HG02798 (cell line): ENCODE results near the gene MAS1.

Experiments
- ATAC-seq: cut with Tn5 transposase; IDR thresholded peaks from one replicate; pipeline ENCODE4 v1.9.1; 2021; ENCODE audit warnings: mild to moderate bottlenecking; ENCODE audit not compliant: unreplicated experiment, poor library complexity

The MAS1 gene

GRCh38 chr6:159878341-159878740, 12.4 kb upstream of the MAS1 start:
- no peak for ATAC-seq

GRCh38 chr6:159879856-159880255, 10.9 kb upstream of the MAS1 start:
- ATAC-seq, result no peak

GRCh38 chr6:159880412-159880975, 10.3 kb upstream of the MAS1 start:
- ATAC-seq, result no peak

GRCh38 chr6:159884720-159885119, 6.1 kb upstream of the MAS1 start:
- no peak for ATAC-seq

GRCh38 chr6:159886270-159886669, 4.5 kb upstream of the MAS1 start:
- ATAC-seq, result no peak

- no peak for ATAC-seq
Observed at GRCh38 chr6:159887146-159887545, 3.6 kb upstream of the MAS1 start.

GRCh38 chr6:159887761-159888160, 3.0 kb upstream of the MAS1 start:
- no peak for ATAC-seq

- ATAC-seq, result no peak
Observed at GRCh38 chr6:159890201-159890600, 587 bp upstream of the MAS1 start.

GRCh38 chr6:159892053-159892452, 1.3 kb downstream of the MAS1 start:
- no peak for ATAC-seq

GRCh38 chr6:159893064-159893463, 2.3 kb downstream of the MAS1 start:
- ATAC-seq, result no peak

GRCh38 chr6:159894991-159895390, 4.2 kb downstream of the MAS1 start:
- ATAC-seq, result no peak

GRCh38 chr6:159897603-159898002, 6.8 kb downstream of the MAS1 start:
- no peak for ATAC-seq

GRCh38 chr6:159898519-159898918, 7.7 kb downstream of the MAS1 start:
- no peak for ATAC-seq

- no peak for ATAC-seq
Observed at GRCh38 chr6:159899994-159900745, 9.4 kb downstream of the MAS1 start.

GRCh38 chr6:159902620-159903019, 11.8 kb downstream of the MAS1 start:
- ATAC-seq, result no peak

- no peak for ATAC-seq
Observed at GRCh38 chr6:159904497-159904911, 13.7 kb downstream of the MAS1 start.

- ATAC-seq, result no peak
Observed at GRCh38 chr6:159906400-159906799, 15.6 kb downstream of the MAS1 start.

- no peak for ATAC-seq
Observed at GRCh38 chr6:159908535-159908934, 17.7 kb downstream of the MAS1 start.

- ATAC-seq, result no peak
Observed at GRCh38 chr6:159908979-159909378, 18.2 kb downstream of the MAS1 start.

- ATAC-seq, result no peak
Observed at GRCh38 chr6:159910342-159910741, 19.6 kb downstream of the MAS1 start.

GRCh38 chr6:159913375-159913774, 22.6 kb downstream of the MAS1 start:
- no peak for ATAC-seq
